Body of pancreas (tissue), 4 donors: Measurements from ENCODE around the gene TBCA.

ENCODE experiments used
- POLR2A ChIP-seq, 3 donors: fragments of 450-650 bp; IDR thresholded peaks; one replicate each; pipeline ENCODE4 v1.6.1; 2016; ENCODE audit warnings: antibody characterized with exemption in 3 of 3, mild to moderate bottlenecking in 2 of 3
- TF ChIP-seq, protein P1 (sequence below), 7 experiments: fragments of 450-650 bp in 4 of 7; fragments of 200-600 bp in 3 of 7; sonication (generic) in 3 of 7; IDR thresholded peaks; one replicate each; pipeline ENCODE4 v1.5.1; 2016 to 2019; ENCODE audit warnings: antibody characterized with exemption in 7 of 7

- TF ChIP-seq POLR2A (IDR thresholded peaks at IDR 0.05) = no peak
- TF ChIP-seq, protein P1, sequence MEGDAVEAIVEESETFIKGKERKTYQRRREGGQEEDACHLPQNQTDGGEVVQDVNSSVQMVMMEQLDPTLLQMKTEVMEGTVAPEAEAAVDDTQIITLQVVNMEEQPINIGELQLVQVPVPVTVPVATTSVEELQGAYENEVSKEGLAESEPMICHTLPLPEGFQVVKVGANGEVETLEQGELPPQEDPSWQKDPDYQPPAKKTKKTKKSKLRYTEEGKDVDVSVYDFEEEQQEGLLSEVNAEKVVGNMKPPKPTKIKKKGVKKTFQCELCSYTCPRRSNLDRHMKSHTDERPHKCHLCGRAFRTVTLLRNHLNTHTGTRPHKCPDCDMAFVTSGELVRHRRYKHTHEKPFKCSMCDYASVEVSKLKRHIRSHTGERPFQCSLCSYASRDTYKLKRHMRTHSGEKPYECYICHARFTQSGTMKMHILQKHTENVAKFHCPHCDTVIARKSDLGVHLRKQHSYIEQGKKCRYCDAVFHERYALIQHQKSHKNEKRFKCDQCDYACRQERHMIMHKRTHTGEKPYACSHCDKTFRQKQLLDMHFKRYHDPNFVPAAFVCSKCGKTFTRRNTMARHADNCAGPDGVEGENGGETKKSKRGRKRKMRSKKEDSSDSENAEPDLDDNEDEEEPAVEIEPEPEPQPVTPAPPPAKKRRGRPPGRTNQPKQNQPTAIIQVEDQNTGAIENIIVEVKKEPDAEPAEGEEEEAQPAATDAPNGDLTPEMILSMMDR (IDR thresholded peaks at IDR 0.05) = no peak
These were observed 15.2 kb upstream of the TBCA start for GRCh38 chr5:77791356-77791755.
